ENCODE results near the gene TM9SF1.

Gene TM9SF1

DNA sequence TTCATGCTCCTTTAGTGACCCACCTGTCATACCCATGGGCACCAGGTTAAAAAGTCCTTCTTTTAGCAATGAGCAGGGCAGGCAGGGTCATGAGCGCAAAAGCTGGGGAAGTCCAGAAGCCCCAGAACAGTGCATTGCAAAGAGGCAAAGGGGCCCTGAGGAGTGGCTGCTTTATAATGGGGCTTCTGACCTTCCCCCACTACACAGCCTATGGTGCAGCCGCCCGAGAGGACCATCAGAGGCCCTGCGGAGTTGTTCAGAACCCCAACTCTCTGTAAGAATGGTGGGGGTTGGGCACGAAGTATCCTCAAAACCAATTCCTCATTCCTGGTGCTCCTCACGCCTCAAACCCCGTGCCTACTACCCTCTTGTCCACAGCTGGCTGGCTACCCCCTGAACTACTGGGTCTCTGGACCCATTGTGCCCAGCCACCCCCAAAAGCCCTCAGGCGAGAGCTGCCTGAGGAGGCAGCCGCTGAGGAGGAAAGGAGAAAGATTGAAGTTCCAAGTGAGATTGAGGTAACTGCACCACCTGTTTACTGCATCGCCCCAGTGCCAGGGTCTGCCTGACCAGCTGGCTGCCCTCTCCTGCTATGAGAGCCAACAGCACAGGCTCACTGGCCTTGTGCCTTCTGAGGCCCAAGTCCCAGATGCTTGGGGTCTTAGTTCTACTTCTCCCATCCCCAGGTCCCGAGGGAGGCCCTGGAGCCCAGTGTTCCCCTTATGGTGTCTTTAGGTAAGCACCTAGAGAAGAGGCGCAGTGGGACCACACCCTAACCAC, 16.7 kb downstream of the TM9SF1 start:
- no peak for DNase-seq (ENCODE audit: low read depth, low spot score)

- DNase-seq (ENCODE audit: low read depth, low spot score): no peak
Observed at GRCh38 chr14:24177891-24178290, 17.4 kb downstream of the TM9SF1 start.

DNA sequence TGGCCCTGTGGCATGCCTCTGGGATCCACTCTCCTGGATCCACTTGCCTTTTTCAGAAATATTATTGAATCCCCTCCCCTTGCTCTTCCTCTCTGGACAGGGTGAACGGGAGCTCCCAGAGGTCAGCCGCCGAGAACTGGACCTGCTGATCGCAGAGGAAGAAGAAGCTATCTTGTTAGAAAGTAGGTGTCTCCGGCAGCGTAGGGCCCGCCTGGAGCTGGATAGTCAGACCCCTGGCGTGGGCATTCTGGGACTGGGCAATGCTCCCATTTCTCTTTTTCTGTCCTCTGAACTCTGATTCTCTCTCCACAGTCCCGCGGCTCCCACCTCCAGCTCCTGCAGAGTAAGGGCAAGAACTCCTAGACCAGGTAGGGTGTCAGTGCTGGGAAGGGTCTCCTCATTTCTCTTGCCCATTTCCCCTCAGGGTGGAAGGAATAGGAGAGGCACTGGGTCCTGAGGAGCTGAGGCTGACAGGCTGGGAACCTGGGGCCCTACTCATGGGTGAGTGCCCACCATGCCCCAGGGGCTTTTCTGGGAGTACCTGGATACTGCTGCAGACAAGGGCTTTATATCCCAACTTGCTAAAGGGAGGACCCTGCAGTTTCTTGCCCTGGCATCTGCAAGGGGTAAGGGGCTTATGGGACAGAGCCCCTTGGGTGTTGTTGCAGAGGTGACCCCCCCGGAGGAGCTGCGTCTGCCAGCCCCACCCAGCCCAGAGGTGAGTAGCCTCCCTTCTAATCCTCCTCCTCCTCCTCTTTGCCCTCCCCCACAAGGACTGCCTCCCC, 18.0 kb downstream of the TM9SF1 start:
- DNase-seq (ENCODE audit: low read depth, low spot score): no peak

GRCh38 chr14:24176599-24176998, 18.6 kb downstream of the TM9SF1 start:
- DNase-seq (ENCODE audit: low read depth, low spot score): no peak

DNA sequence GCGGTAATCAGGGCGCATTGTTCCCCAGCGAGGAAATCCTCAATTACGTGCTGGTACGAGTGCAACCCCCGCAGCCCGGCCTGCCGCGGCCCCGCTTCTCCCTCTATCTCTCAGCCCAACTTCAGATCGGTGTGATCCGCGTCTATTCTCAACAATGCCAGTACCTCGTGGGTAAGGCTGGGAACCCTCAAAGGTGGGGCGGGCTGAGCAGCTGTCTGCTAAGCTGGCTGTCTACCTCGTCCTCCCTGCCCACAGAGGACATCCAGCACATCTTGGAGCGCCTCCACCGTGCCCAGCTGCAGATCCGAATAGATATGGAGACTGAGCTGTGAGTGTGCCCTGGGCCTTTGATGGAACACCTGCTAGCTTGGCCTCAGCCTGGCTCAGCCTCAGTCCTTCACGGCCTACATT, 22.4 kb downstream of the TM9SF1 start:
- DNase-seq (ENCODE audit: low read depth, low spot score): no peak

GRCh38 chr14:24172261-24172860, 22.9 kb downstream of the TM9SF1 start:
- no peak for DNase-seq (ENCODE audit: low read depth, low spot score)

DNA sequence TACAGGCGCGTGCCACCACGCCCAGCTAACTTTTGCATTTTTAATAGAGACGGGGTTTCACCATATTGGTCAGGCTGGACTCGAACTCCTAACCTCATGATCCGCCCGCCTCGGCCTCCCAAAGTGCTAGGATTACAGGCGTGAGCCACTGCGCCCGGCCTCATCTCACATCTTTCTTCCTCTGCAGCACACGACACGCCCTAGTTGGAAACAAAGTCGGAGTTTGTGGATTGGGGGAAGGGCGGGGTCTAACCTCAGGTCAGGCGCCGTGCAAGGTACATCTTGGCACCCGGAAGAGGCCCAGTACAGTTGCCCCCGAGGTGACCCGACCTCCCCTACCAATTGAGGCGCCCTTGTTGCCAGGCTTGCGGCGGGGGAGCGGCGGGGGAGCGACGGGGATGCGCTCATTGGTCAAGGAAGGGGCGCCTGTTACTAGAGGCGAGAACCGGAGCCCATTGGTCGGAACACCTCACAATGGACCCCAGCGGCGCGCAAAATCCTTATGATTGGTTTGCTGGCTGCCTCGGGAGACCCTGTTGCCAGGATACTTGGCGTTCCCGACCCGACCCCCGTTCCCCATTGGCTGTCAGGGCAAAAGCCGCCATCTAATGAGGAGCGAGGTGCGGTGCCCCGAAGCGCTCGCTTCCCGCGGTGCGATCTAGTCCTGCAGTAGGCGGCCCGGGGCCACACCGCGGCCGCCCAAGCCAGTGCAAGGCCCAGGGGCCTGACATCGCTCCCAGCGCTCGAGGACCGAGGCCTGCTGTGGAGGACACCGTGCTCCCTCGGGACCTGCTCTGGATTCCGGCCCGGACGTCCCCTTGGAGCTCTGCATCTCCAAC, 23.6 kb downstream of the TM9SF1 start, which contains the start of gene REC8:
Gene REC8, plus strand, starts transcription at position 659 of the 839 bp plus-strand sequence. CDS start 473 bp downstream, outside the sequence.
- peak; percentile 44 for DNase-seq (ENCODE audit: low read depth, low spot score)

GRCh38 chr14:24167469-24168114, 27.6 kb downstream of the TM9SF1 start:
- DNase-seq (ENCODE audit: low read depth, low spot score): no peak

- DNase-seq (ENCODE audit: low read depth, low spot score): no peak
Observed at GRCh38 chr14:24165785-24166184, 29.5 kb downstream of the TM9SF1 start.

DNA sequence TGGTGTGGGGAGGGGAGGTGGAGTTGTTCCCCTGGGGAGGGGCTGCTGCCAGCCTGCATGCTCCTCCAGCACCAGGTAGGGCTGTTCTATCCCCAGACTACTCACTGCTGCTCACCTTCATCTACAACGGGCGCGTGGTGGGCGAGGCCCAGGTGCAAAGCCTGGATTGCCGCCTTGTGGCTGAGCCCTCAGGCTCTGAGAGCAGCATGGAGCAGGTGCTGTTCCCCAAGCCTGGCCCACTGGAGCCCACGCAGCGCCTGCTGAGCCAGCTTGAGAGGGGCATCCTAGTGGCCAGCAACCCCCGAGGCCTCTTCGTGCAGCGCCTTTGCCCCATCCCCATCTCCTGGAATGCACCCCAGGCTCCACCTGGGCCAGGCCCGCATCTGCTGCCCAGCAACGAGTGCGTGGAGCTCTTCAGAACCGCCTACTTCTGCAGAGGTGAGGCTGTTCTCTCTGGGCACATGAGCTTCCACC, 30.7 kb downstream of the TM9SF1 start:
- DNase-seq (ENCODE audit: low read depth, low spot score): no peak

DNA sequence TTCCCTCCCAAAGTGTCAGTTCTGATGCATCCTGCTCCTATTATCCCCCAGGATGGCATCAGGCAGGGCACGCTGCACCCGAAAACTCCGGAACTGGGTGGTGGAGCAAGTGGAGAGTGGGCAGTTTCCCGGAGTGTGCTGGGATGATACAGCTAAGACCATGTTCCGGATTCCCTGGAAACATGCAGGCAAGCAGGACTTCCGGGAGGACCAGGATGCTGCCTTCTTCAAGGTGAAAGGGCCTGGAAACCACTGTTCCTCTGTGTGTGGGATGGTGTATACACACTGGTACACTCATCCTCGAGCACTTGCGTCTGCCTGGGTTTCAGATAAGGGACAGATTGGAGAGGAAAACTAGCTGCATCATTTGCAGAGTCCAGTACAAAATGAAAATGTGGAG, 33.1 kb downstream of the TM9SF1 start:
- DNase-seq (ENCODE audit: low read depth, low spot score): no peak

GRCh38 chr14:24160850-24161804, 34.1 kb downstream of the TM9SF1 start, which contains the start of gene IRF9:
Gene IRF9 (plus strand): TSS chr14:24161265. CDS start chr14:24162145, 880 bp downstream.
- peak; percentile 94 for DNase-seq (ENCODE audit: low read depth, low spot score)

DNA sequence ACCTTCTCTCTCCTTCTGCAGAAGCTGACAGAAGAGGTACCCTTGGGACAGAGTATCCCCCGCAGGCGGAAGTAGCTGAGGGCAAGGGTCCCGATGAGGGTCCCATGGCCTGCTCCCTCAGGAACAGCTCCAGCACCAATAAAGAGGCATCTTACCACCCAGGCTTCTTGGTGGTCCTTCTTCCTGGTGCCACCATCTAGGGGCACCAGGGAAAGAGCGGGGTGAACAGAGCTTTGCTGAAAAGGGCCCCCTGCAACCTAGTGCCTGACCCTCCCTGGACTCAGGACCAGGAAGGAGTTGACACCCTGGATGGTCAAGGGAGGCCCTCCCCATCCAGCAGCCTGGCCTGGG, 34.8 kb downstream of the TM9SF1 start:
- no peak for DNase-seq (ENCODE audit: low read depth, low spot score)

GRCh38 chr14:24159777-24160498, 35.3 kb downstream of the TM9SF1 start:
- no peak for DNase-seq (ENCODE audit: low read depth, low spot score)

DNA sequence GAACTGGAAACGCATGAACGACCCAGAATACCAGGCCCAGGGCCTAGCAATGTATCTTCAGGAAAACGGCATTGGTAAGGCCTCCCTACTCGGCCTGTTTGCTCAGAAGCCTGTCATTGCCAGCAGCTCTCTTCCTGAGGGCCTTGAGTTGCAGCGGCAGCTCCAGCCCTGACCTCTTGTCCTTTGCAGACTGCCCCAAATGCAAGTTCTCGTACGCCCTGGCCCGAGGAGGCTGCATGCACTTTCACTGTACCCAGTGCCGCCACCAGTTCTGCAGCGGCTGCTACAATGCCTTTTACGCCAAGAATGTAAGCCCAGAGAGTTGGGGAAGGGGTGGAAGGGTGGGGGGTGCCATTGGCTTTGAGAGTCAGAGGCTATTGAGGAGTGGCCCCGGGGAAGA, 37.9 kb downstream of the TM9SF1 start:
- DNase-seq (ENCODE audit: low read depth, low spot score): no peak

DNA sequence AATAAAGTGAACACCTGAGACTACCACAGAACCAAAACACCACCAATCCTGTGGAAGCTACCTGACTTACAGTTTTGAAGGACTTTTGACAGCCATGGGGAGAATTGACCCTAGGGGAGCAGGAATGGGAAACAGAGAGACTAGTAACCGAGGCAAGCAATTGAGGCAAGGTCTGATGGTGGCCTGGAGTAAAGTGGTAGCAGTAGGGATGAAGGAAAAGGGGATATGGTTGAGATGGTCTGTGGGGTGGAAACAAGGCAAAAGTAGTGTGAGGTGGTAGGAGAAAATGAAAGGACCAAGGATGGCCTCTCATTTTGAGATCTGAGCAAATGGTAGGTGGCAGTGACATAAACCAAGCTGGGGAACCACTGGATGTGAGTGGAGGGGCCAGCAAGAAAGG, 38.4 kb downstream of the TM9SF1 start:
- no peak for DNase-seq (ENCODE audit: low read depth, low spot score)

GRCh38 chr14:24155100-24155499, 40.1 kb downstream of the TM9SF1 start:
- DNase-seq (ENCODE audit: low read depth, low spot score): no peak

DNA sequence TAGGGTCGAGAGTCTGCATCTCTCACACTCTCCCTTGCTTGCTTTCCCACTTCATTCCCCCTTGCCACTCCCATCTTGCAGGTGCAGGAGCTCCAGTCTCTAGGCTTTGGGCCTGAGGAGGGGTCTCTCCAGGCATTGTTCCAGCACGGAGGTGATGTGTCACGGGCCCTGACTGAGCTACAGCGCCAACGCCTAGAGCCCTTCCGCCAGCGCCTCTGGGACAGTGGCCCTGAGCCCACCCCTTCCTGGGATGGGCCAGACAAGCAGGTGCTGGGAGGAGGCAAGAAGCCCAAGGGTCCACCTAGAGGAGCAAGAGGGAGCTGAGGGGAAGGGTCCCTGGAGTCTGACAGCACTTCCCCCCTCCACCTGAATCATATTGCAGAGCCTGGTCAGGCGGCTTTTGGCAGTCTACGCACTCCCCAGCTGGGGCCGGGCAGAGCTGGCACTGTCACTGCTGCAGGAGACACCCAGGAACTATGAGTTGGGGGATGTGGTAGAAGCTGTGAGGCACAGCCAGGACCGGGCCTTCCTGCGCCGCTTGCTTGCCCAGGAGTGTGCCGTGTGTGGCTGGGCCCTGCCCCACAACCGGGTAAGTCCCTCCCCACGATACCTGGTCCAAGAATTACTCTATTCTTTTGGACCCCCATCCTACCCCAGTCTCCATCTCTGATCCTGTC, 43.7 kb downstream of the TM9SF1 start:
- DNase-seq (ENCODE audit: low read depth, low spot score): no peak

Data from smooth muscle cell of the brain vasculature (primary cell).